Ovary (tissue), 3 donors: ENCODE data around the gene EXOSC5.

Source experiments
- CTCF ChIP-seq, 3 donors: fragments of 450-650 bp in 2 of 3; fragments of 200-600 bp in 1 of 3; IDR thresholded peaks; one replicate each; pipeline versions ENCODE4 v1.5.1 to v1.8.0; 2016 to 2022; ENCODE audit warnings: antibody characterized with exemption in 3 of 3, mild to moderate bottlenecking in 1 of 3
- POLR2A ChIP-seq: fragments of 450-650 bp; IDR thresholded peaks from one replicate; pipeline ENCODE4 v1.6.1; 2017; ENCODE audit warnings: antibody characterized with exemption, mild to moderate bottlenecking, moderate library complexity
- donor health status: DM: no; HTN: no; CAD: no.

- TF ChIP-seq CTCF (IDR thresholded peaks at IDR 0.05), result no peak
- TF ChIP-seq POLR2A, result no peak
Observed at GRCh38 chr19:41359741-41360140, 37.4 kb downstream of the EXOSC5 start.
